Keratinocyte (primary cell): ENCODE data around the gene SOHLH1. TPM values are rescaled to one million over a fixed set of nuclear protein-coding genes. Genes with fewer than 3 reads are reported as not detected.

ENCODE experiments used
- DNase-seq: peaks from one replicate; pipeline ENCODE4 v3.0.0-alpha.2; 2011; ENCODE audit warnings: low read depth, missing footprints, low spot score
- FAIRE-seq: peaks from 2 replicates; lab custom pipeline; 2011; peaks lifted over from hg19 to GRCh38; lab: Jason Lieb, UNC
- H2AFZ ChIP-seq: 2 replicates; pipeline ENCODE4 v1.6.0; 2012; ENCODE audit warnings: low read length, control low read depth, inconsistent platforms; ENCODE audit not compliant: control insufficient read depth
- H3K27ac ChIP-seq: 2 replicates; pipeline ENCODE4 v1.5.1; 2011; ENCODE audit warnings: low read length; ENCODE audit not compliant: control insufficient read depth, insufficient read depth
- H3K27me3 ChIP-seq: 3 replicates; pipeline ENCODE4 v1.6.0; 2011; ENCODE audit warnings: low read length; ENCODE audit not compliant: control insufficient read depth, insufficient read depth; ENCODE audit errors: extremely low read depth
- H3K36me3 ChIP-seq, 2 experiments: 2 replicates in 1 of 2; 3 replicates in 1 of 2; pipeline ENCODE4 v1.5.1; 2011; ENCODE audit warnings: low read length in 2 of 2, mild to moderate bottlenecking in 1 of 2; ENCODE audit not compliant: control insufficient read depth in 2 of 2, insufficient read depth in 2 of 2; ENCODE audit errors: extremely low read depth in 1 of 2
- H3K4me1 ChIP-seq: 3 replicates; pipeline ENCODE4 v1.5.1; 2011; ENCODE audit warnings: low read length; ENCODE audit not compliant: control insufficient read depth, insufficient read depth; ENCODE audit errors: extremely low read depth
- H3K4me2 ChIP-seq: 3 replicates; pipeline ENCODE4 v1.6.0; 2011; ENCODE audit warnings: low read depth, low read length; ENCODE audit not compliant: control insufficient read depth, insufficient read depth; ENCODE audit errors: extremely low read depth
- H3K4me3 ChIP-seq, 3 experiments: fragments of 200-600 bp in 1 of 3; sonication (generic) in 1 of 3; 2 replicates in 2 of 3; 3 replicates in 1 of 3; pipeline ENCODE4 v1.5.1; 2011 to 2016; ENCODE audit warnings: low read length in 3 of 3, mild to moderate bottlenecking in 3 of 3, control low read depth in 2 of 3, inconsistent platforms in 1 of 3, low read depth in 1 of 3, mixed read lengths in 1 of 3, mixed run types in 1 of 3, moderate library complexity in 1 of 3; ENCODE audit not compliant: control insufficient read depth in 2 of 3, insufficient read depth in 2 of 3; ENCODE audit errors: extremely low read depth in 1 of 3
- H3K79me2 ChIP-seq: 2 replicates; pipeline ENCODE4 v1.6.0; 2012; ENCODE audit warnings: low read length; ENCODE audit not compliant: control insufficient read depth, insufficient read depth
- H3K9ac ChIP-seq: 3 replicates; pipeline ENCODE4 v1.6.0; 2011; ENCODE audit warnings: low read length; ENCODE audit not compliant: control insufficient read depth, insufficient read depth; ENCODE audit errors: extremely low read depth
- H3K9me1 ChIP-seq: 3 replicates; pipeline ENCODE4 v1.6.0; 2011; ENCODE audit warnings: low read length; ENCODE audit not compliant: control insufficient read depth, insufficient read depth; ENCODE audit errors: extremely low read depth
- H3K9me3 ChIP-seq: 2 replicates; pipeline ENCODE4 v1.5.1; 2012; ENCODE audit warnings: low read depth, low read length; ENCODE audit not compliant: control insufficient read depth
- H4K20me1 ChIP-seq: 3 replicates; pipeline ENCODE4 v1.6.0; 2011; ENCODE audit warnings: low read length; ENCODE audit not compliant: control insufficient read depth, insufficient read depth; ENCODE audit errors: extremely low read depth
- EZH2 ChIP-seq: IDR thresholded peaks from one replicate; pipeline ENCODE4 v1.6.1; 2012; ENCODE audit warnings: inconsistent platforms, mild to moderate bottlenecking, low read length, moderate library complexity
- dilution Hi-C: fragments of 300-500 bp; cut with MboI; formaldehyde crosslinking; loops from one replicate; pipeline ENCODE4 v1.7.0; 2020; ENCODE audit warnings: low sequenced_read_pairs; ENCODE audit not compliant: extremely low pct_ligation_motif_present
- polyA plus RNA-seq, 5 experiments: library from polyadenylated mRNA; depleted of rRNA in 3 of 5; stranded (reverse) in 3 of 5; stranded (forward) in 1 of 5; unstranded in 1 of 5; fragments of >200 nt; gene quantifications; 1 replicate in 1 of 5; 2 replicates in 3 of 5; 3 replicates in 1 of 5; pipeline versions ENCODE4 v1.2.1 to v1.2.3, GENCODE V29; 2011 to 2012; ENCODE audit warnings: missing spikeins in 2 of 5, low read depth in 1 of 5, low replicate concordance in 1 of 5
- TF ChIP-seq, protein P1 (sequence below), 3 experiments: IDR thresholded peaks in 1 of 3; conservative IDR thresholded peaks in 1 of 3; optimal IDR thresholded peaks in 1 of 3; 2 replicates in 2 of 3; 3 replicates in 1 of 3; pipeline versions ENCODE3 to v1.5.1; 2011; ENCODE audit warnings: low read length in 3 of 3, mild to moderate bottlenecking in 3 of 3, moderate library complexity in 2 of 3, control low read depth in 1 of 3, inconsistent platforms in 1 of 3; ENCODE audit not compliant: insufficient read depth in 2 of 3; ENCODE audit errors: extremely low read depth in 1 of 3

Gene SOHLH1
- polyA plus RNA-seq, 1 donor (not counting 4 experiments of a cell fraction or from before 2014, with no cell fraction given): not detected

DNA sequence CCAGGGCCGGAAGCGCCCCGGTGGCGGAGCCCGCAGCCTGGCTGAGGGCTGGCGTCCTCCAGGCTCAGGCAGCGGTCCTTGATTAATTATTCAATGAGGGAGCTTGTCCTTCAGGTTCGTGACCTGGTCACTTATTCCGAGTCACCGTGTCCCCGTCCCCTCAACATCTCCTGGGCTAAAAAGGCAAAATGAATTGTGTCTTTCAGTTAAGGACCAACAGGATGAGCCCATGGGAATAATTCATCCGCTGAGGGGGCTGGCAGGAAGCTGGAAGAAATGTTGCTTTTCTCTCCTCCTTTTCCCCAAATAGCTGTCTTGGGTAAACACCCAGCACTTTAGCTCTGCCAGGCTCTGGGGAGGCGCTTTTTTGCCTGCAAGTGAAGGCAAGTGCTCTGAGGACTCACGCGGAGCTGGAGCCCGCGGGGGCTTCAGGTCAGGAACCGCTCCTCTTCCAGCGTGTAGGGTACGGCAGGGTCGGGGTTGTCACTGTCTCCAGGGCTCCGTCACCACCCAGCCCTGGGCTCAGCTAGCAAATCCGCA is 15.8 kb upstream of the SOHLH1 start:
- no peaks in the 10 kb centered on the region for H3K36me3 ChIP-seq
- peak; percentile 83 for TF ChIP-seq EZH2
- TF ChIP-seq, protein P1, sequence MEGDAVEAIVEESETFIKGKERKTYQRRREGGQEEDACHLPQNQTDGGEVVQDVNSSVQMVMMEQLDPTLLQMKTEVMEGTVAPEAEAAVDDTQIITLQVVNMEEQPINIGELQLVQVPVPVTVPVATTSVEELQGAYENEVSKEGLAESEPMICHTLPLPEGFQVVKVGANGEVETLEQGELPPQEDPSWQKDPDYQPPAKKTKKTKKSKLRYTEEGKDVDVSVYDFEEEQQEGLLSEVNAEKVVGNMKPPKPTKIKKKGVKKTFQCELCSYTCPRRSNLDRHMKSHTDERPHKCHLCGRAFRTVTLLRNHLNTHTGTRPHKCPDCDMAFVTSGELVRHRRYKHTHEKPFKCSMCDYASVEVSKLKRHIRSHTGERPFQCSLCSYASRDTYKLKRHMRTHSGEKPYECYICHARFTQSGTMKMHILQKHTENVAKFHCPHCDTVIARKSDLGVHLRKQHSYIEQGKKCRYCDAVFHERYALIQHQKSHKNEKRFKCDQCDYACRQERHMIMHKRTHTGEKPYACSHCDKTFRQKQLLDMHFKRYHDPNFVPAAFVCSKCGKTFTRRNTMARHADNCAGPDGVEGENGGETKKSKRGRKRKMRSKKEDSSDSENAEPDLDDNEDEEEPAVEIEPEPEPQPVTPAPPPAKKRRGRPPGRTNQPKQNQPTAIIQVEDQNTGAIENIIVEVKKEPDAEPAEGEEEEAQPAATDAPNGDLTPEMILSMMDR (optimal IDR thresholded peaks at IDR 0.05 in 1 of 3, IDR thresholded peaks at IDR 0.05 in 1 of 3, conservative IDR thresholded peaks at IDR 0.05 in 1 of 3; ENCODE audit: extremely low read depth in 1 of 3, insufficient read depth in 2 of 3, low read length in 3 of 3): no peak
- peaks cover 36% of the 10 kb centered on the region for H3K27me3 ChIP-seq
- dilution Hi-C loops: no loop called here
- no peak overlapping the region for H3K4me3 ChIP-seq
- H3K27ac ChIP-seq: no peak overlapping the region
- no peaks in the 10 kb centered on the region for H4K20me1 ChIP-seq
- no peaks in the 10 kb centered on the region for H3K9me3 ChIP-seq
- no peak overlapping the region for H2AFZ ChIP-seq
- H3K4me2 ChIP-seq: no peak overlapping the region
- no peak overlapping the region for H3K9ac ChIP-seq
- H3K4me1 ChIP-seq: no peaks in the 10 kb centered on the region
- FAIRE-seq (no peak), DNase-seq (no peak)
- no peaks in the 10 kb centered on the region for H3K79me2 ChIP-seq
- H3K9me1 ChIP-seq: no peaks in the 10 kb centered on the region

DNA sequence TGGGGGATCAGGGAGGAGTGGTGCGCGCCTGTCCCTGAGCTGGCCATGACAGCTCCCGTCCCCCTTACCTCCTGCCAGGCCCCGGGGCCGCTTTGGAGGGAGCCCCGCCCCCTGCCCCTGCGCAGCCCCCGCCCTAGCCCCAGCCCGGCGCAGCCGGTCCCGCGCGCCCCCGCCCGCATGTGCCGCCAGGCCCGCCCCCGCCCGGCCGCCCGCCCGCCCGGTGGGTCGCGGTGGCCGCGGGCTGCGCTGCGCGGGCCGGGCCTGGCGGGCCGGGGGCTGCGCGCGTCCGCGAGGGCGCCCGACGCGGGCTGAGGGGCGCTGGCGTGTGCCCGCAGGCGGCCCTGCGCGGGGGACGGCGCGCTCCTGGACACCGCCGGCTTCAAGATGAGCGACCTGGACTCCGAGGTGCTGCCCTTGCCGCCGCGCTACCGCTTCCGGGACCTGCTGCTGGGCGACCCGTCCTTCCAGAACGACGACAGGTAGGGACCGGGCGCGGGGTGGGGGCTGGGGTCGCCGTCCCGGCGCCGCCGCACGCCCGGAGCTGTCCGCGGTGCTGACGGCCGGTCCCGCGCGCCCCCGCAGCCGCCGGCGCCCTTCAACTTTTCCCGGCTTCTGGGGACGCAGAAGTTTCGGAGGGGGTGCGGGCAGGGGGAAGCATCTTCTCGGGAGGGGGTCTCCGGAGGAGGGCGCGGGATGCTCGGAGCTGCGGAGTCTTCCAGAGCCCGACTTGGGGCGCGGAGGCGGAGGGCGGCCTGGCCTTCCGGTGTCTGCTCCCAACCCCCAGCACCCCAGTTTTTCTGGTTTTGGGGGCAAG is 15.2 kb upstream of the SOHLH1 start:
- Histone ChIP-seq H3K27me3 (peaks cover 36% of the 10 kb centered on the region), H3K9me3 (no peaks in the 10 kb centered on the region), H3K4me3 (no peak overlapping the region), H3K36me3 (no peaks in the 10 kb centered on the region), H3K4me1 (no peaks in the 10 kb centered on the region), H4K20me1 (no peaks in the 10 kb centered on the region), H3K9me1 (no peaks in the 10 kb centered on the region), H3K27ac (no peak overlapping the region), H3K9ac (no peak overlapping the region), H3K79me2 (no peaks in the 10 kb centered on the region), H2AFZ (no peak overlapping the region), H3K4me2 (no peak overlapping the region)
- FAIRE-seq: no peak
- dilution Hi-C loops: no loop called here
- TF ChIP-seq, protein P1 (optimal IDR thresholded peaks at IDR 0.05 in 1 of 3, IDR thresholded peaks at IDR 0.05 in 1 of 3, conservative IDR thresholded peaks at IDR 0.05 in 1 of 3; ENCODE audit: extremely low read depth in 1 of 3, insufficient read depth in 2 of 3, low read length in 3 of 3): no peak
- no peak for TF ChIP-seq EZH2
- no peak for DNase-seq
